Brain pericyte (primary cell): ENCODE data around the gene STRADA.

Experiments used
- DNase-seq: peaks from one replicate; pipeline ENCODE4 v3.0.0-alpha.2; 2012; ENCODE audit warnings: low read depth, low spot score

STRADA gene

GRCh38 chr17:63741408-63742173, at the start of gene STRADA:
Gene STRADA, minus strand, starts transcription at chr17:63741799. Its CDS starts 13,430 bp downstream, at chr17:63728369.
- DNase-seq: peak; percentile 89

- no peak for DNase-seq
These were observed 48.5 kb upstream of the STRADA start for GRCh38 chr17:63790057-63790456.

GRCh38 chr17:63786971-63787711, 45.5 kb upstream of the STRADA start:
- no peak for DNase-seq

- DNase-seq: no peak
These were observed 44.5 kb upstream of the STRADA start for GRCh38 chr17:63786117-63786516.

- no peak for DNase-seq
These were observed 44.0 kb upstream of the STRADA start for GRCh38 chr17:63785556-63785955.

- DNase-seq: no peak
These were observed 41.9 kb upstream of the STRADA start for GRCh38 chr17:63783522-63783921.

GRCh38 chr17:63780928-63781327, 39.3 kb upstream of the STRADA start:
- DNase-seq: no peak

- DNase-seq: no peak
These were observed 38.9 kb upstream of the STRADA start for GRCh38 chr17:63780507-63780906.

- no peak for DNase-seq
These were observed 33.8 kb upstream of the STRADA start for GRCh38 chr17:63775420-63775819.

- no peak for DNase-seq
These were observed 33.3 kb upstream of the STRADA start for GRCh38 chr17:63774969-63775265.

- peak; percentile 33 for DNase-seq
These were observed 32.8 kb upstream of the STRADA start, which contains the start of gene DDX42 for GRCh38 chr17:63774141-63774968. Gene DDX42, plus strand, starts transcription at chr17:63774170. Its CDS starts 12,880 bp downstream, at chr17:63787050.

- DNase-seq: peak; percentile 98
These were observed 31.9 kb upstream of the STRADA start, which contains the start of gene CCDC47 for GRCh38 chr17:63773272-63774140. Gene CCDC47, minus strand, starts transcription at chr17:63773597. Its CDS starts 7,422 bp downstream, at chr17:63766175.

GRCh38 chr17:63772801-63773271, 31.2 kb upstream of the STRADA start:
- peak; percentile 6 for DNase-seq

- DNase-seq: no peak
These were observed 26.8 kb upstream of the STRADA start for GRCh38 chr17:63768433-63768832.

- DNase-seq: no peak
These were observed 25.2 kb upstream of the STRADA start for GRCh38 chr17:63766754-63767153.

- no peak for DNase-seq
These were observed 23.1 kb upstream of the STRADA start for GRCh38 chr17:63764716-63765115.

GRCh38 chr17:63762161-63763078, 20.8 kb upstream of the STRADA start:
- no peak for DNase-seq

- DNase-seq: no peak
These were observed 19.4 kb upstream of the STRADA start for GRCh38 chr17:63760771-63761539.

- no peak for DNase-seq
These were observed 16.8 kb upstream of the STRADA start for GRCh38 chr17:63758428-63758827.
